GM23248 (cell line): ENCODE measurements around the gene NUP93. TPM values are rescaled to one million over a fixed set of nuclear protein-coding genes. Genes with fewer than 3 reads are reported as not detected.

Source experiments
- DNase-seq: peaks from one replicate; pipeline ENCODE4 v3.0.0-alpha.2; 2015
- H2AFZ ChIP-seq: fragments of 200-600 bp; sonication (generic); 2 replicates; pipeline ENCODE4 v1.6.1; 2016; ENCODE audit warnings: antibody characterized with exemption
- H3F3A ChIP-seq: fragments of 200-600 bp; sonication (generic); 2 replicates; pipeline ENCODE4 v1.6.1; 2016; ENCODE audit warnings: mild to moderate bottlenecking, antibody characterized with exemption, mixed run types; ENCODE audit not compliant: insufficient read depth
- H3K27ac ChIP-seq: fragments of 200-600 bp; sonication (generic); 2 replicates; pipeline ENCODE4 v1.5.1; 2016; ENCODE audit warnings: mild to moderate bottlenecking
- H3K27me3 ChIP-seq: fragments of 200-600 bp; sonication (generic); replicated peaks from 2 replicates; pipeline ENCODE4 v1.6.1; 2016; ENCODE audit warnings: mild to moderate bottlenecking; ENCODE audit not compliant: insufficient read depth
- H3K36me3 ChIP-seq: fragments of 200-600 bp; sonication (generic); 2 replicates; pipeline ENCODE4 v1.6.1; 2016; ENCODE audit warnings: low read depth, mild to moderate bottlenecking
- H3K4me1 ChIP-seq: fragments of 200-600 bp; sonication (generic); 2 replicates; pipeline ENCODE4 v1.6.1; 2016; ENCODE audit warnings: mild to moderate bottlenecking; ENCODE audit not compliant: insufficient read depth
- H3K4me2 ChIP-seq: fragments of 200-600 bp; sonication (generic); one replicate; pipeline ENCODE4 v1.6.1; 2016; ENCODE audit warnings: mild to moderate bottlenecking; ENCODE audit not compliant: unreplicated experiment
- H3K4me3 ChIP-seq: fragments of 200-600 bp; sonication (generic); 2 replicates; pipeline ENCODE4 v1.5.1; 2016; ENCODE audit warnings: mild to moderate bottlenecking
- H3K79me2 ChIP-seq: fragments of 200-600 bp; sonication (generic); 2 replicates; pipeline ENCODE4 v1.6.1; 2016; ENCODE audit warnings: mild to moderate bottlenecking; ENCODE audit not compliant: insufficient read depth
- H3K9ac ChIP-seq: fragments of 200-600 bp; sonication (generic); 2 replicates; pipeline ENCODE4 v1.6.1; 2016; ENCODE audit warnings: mild to moderate bottlenecking
- H3K9me2 ChIP-seq: fragments of 200-600 bp; sonication (generic); 2 replicates; pipeline ENCODE4 v1.6.1; 2016; ENCODE audit warnings: mixed run types, mild to moderate bottlenecking, moderate library complexity; ENCODE audit not compliant: insufficient read depth
- H3K9me3 ChIP-seq: fragments of 200-600 bp; sonication (generic); one replicate; pipeline ENCODE4 v1.6.1; 2017; ENCODE audit warnings: low read depth
- H4K20me1 ChIP-seq: fragments of 200-600 bp; sonication (generic); 2 replicates; pipeline ENCODE4 v1.6.0; 2016; ENCODE audit not compliant: insufficient read depth
- EZH2 ChIP-seq: fragments of 200-600 bp; sonication (generic); IDR thresholded peaks from 2 replicates; pipeline ENCODE4 v1.6.1; 2018; ENCODE audit warnings: antibody characterized with exemption, mild to moderate bottlenecking; ENCODE audit not compliant: insufficient read depth, poor library complexity, severe bottlenecking
- EZH2phosphoT487 ChIP-seq: fragments of 200-600 bp; sonication (generic); IDR thresholded peaks from 2 replicates; pipeline ENCODE4 v1.6.1; 2018; ENCODE audit warnings: antibody characterized with exemption, moderate library complexity, mild to moderate bottlenecking, low read depth; ENCODE audit not compliant: insufficient read depth
- WGBS, 2 experiments: methylation state at CpG; one replicate each; pipeline ENCODE4 v1.1.6; 2015 to 2017; ENCODE audit warnings: low lambda C conversion rate in 2 of 2, low coverage in 1 of 2; ENCODE audit errors: missing lambda C conversion rate in 2 of 2; 5-methylcytosine and 5-hydroxymethylcytosine counted together
- in situ Hi-C: fragments of 300-500 bp; cut with MboI; formaldehyde crosslinking; loops from 2 replicates; pipeline ENCODE4 v1.15.0; 2020
- polyA plus RNA-seq: library from polyadenylated mRNA; unstranded; fragments of >200 nt; fragmentation: Nextera tagmentation; extraction: Ambion mirVana; gene quantifications from 2 replicates; pipeline ENCODE4 v1.2.1, GENCODE V29; 2016
- total RNA-seq: library from RNA; depleted of rRNA; stranded (reverse); fragments of >200 nt; shearing (Covaris generic); gene quantifications from 2 replicates; pipeline ENCODE4 v1.2.3, GENCODE V29; 2014

The NUP93 gene
- total and polyA plus RNA-seq, 2 experiments from 2014 or later, result 47.1 to 51.2 TPM

- Histone ChIP-seq H4K20me1 (no peaks in the 10 kb centered on the region), H3K36me3 (no peaks in the 10 kb centered on the region), H3K4me2 (no peak overlapping the region), H3K9ac (0 out of 2 replicates have a peak overlapping the region, but pooled peaks have one; percentile 7), H3K79me2 (no peaks in the 10 kb centered on the region), H3K27ac (no peak overlapping the region), H3K27me3 (no peaks in the 10 kb centered on the region), H3K4me3 (no peak overlapping the region), H3K9me3 (no peaks in the 10 kb centered on the region), H3K9me2 (no peaks in the 10 kb centered on the region), H3K4me1 (no peaks in the 10 kb centered on the region), H3F3A (no peaks in the 10 kb centered on the region), H2AFZ (peak overlapping the region; percentile 43)
- 89 to 91% methylated on average over 7 of the region's 7 CpGs for WGBS, 2 experiments
- no peak for TF ChIP-seq EZH2phosphoT487
- no peak for TF ChIP-seq EZH2
- DNase-seq, result no peak
- in situ Hi-C loops, result no loop called here
These were observed 28.4 kb upstream of the NUP93 start for GRCh38 chr16:56701534-56701933.

GRCh38 chr16:56702836-56703235, 27.1 kb upstream of the NUP93 start:
- no peak for DNase-seq
- H3K9me2 ChIP-seq, result no peaks in the 10 kb centered on the region
- no peaks in the 10 kb centered on the region for H3K79me2 ChIP-seq
- peak overlapping the region; percentile 47; the same call in 1 of the 2 replicates for H3K9ac ChIP-seq
- no peaks in the 10 kb centered on the region for H3K4me1 ChIP-seq
- WGBS, 2 experiments, result 83 to 84% methylated on average over 5 of the region's 5 CpGs
- no peaks in the 10 kb centered on the region for H3K9me3 ChIP-seq
- no peaks in the 10 kb centered on the region for H4K20me1 ChIP-seq
- TF ChIP-seq EZH2phosphoT487, result no peak
- TF ChIP-seq EZH2, result no peak
- no peaks in the 10 kb centered on the region for H3K36me3 ChIP-seq
- H3K4me3 ChIP-seq, result no peak overlapping the region
- H3K27me3 ChIP-seq, result no peaks in the 10 kb centered on the region
- in situ Hi-C loops, result no loop called here
- H2AFZ ChIP-seq, result peak overlapping the region; percentile 70
- H3F3A ChIP-seq, result no peaks in the 10 kb centered on the region
- H3K27ac ChIP-seq, result no peak overlapping the region
- no peak overlapping the region for H3K4me2 ChIP-seq

GRCh38 chr16:56708525-56709442, 21.1 kb upstream of the NUP93 start:
- Histone ChIP-seq H3K27me3 (no peaks in the 10 kb centered on the region), H3K4me1 (no peaks in the 10 kb centered on the region), H4K20me1 (no peaks in the 10 kb centered on the region), H3K27ac (no peak overlapping the region), H2AFZ (no peak overlapping the region), H3K9ac (no peak overlapping the region), H3K4me3 (no peak overlapping the region), H3K36me3 (no peaks in the 10 kb centered on the region), H3K4me2 (no peak overlapping the region), H3K79me2 (no peaks in the 10 kb centered on the region), H3K9me3 (no peaks in the 10 kb centered on the region), H3K9me2 (no peaks in the 10 kb centered on the region), H3F3A (no peaks in the 10 kb centered on the region)
- TF ChIP-seq EZH2, result no peak
- no peak for TF ChIP-seq EZH2phosphoT487
- in situ Hi-C loops, result no loop called here
- DNase-seq, result no peak
- WGBS, 2 experiments, result 59 to 71% methylated on average over 13 of the region's 13 CpGs

- no peak overlapping the region for H3K4me3 ChIP-seq
- no peaks in the 10 kb centered on the region for H4K20me1 ChIP-seq
- no peak overlapping the region for H3K27ac ChIP-seq
- TF ChIP-seq EZH2phosphoT487 (no peak), EZH2 (no peak)
- no peaks in the 10 kb centered on the region for H3K9me3 ChIP-seq
- DNase-seq, result no peak
- no peaks in the 10 kb centered on the region for H3K27me3 ChIP-seq
- WGBS, 2 experiments, result 75 to 82% methylated on average over 4 of the region's 4 CpGs
- H3K9ac ChIP-seq, result no peak overlapping the region
- H3K79me2 ChIP-seq, result no peaks in the 10 kb centered on the region
- H3K36me3 ChIP-seq, result no peaks in the 10 kb centered on the region
- no peaks in the 10 kb centered on the region for H3F3A ChIP-seq
- H3K4me2 ChIP-seq, result no peak overlapping the region
- H2AFZ ChIP-seq, result no peak overlapping the region
- in situ Hi-C loops, result no loop called here
- H3K4me1 ChIP-seq, result no peaks in the 10 kb centered on the region
- H3K9me2 ChIP-seq, result no peaks in the 10 kb centered on the region
These were observed 20.4 kb upstream of the NUP93 start for GRCh38 chr16:56709443-56710040.
